Left renal cortex interstitium (tissue), 4 donors: ENCODE results near the gene TTL. TPM values are rescaled to one million over a fixed set of nuclear protein-coding genes. Genes with fewer than 3 reads are reported as not detected.
"Not testable (repeated sequence)": the region's sequence is repeated elsewhere in the genome, so short reads cannot be mapped to it uniquely, and the experiment has no call there.

Experiments
- DNase-seq, 4 donors: peaks; one replicate each; pipeline ENCODE4 v3.0.0-alpha.2; 2013; ENCODE audit warnings: low read depth in 4 of 4, low spot score in 2 of 4, missing footprints in 1 of 4
- polyA plus RNA-seq, 4 donors: library from polyadenylated mRNA; unstranded; fragments of 120-200 nt; gene quantifications; one replicate each; pipeline ENCODE4 v1.2.1, GENCODE V29; 2013; ENCODE audit not compliant: insufficient read length in 4 of 4

Gene TTL
- polyA plus RNA-seq, 4 donors = 36.0 to 42.3 (median 38.5) TPM

GRCh38 chr2:112472547-112473263 is 9.3 kb upstream of the TTL start:
- DNase-seq = no peak

- DNase-seq = no peak
Measured at GRCh38 chr2:112474844-112475486, 7.0 kb upstream of the TTL start.

- DNase-seq = no peak
Measured at GRCh38 chr2:112476434-112476833, 5.5 kb upstream of the TTL start.

- peak in 2 of 4 donors; percentile 12 to 15 for DNase-seq
Measured at GRCh38 chr2:112480530-112481049, 1.4 kb upstream of the TTL start.

GRCh38 chr2:112481050-112481527 is 867 bp upstream of the TTL start:
- DNase-seq = peak; percentile 54 to 81 (median 74)

- DNase-seq = peak in 2 of 4 donors; percentile 22 to 24
Measured at GRCh38 chr2:112482309-112483041, 519 bp downstream of the TTL start.

- peak in 1 of 4 donors; percentile 15 for DNase-seq
Measured at GRCh38 chr2:112483042-112483473, 1.1 kb downstream of the TTL start.

GRCh38 chr2:112483831-112484230 is 1.9 kb downstream of the TTL start:
- no peak for DNase-seq

- no peak for DNase-seq
Measured at GRCh38 chr2:112485849-112486248, 3.9 kb downstream of the TTL start.

GRCh38 chr2:112486895-112487294 is 4.9 kb downstream of the TTL start:
- DNase-seq = no peak

- DNase-seq = no peak
Measured at GRCh38 chr2:112487444-112487961, 5.5 kb downstream of the TTL start.

GRCh38 chr2:112488201-112488600 is 6.2 kb downstream of the TTL start:
- no peak for DNase-seq

- no peak for DNase-seq
Measured at GRCh38 chr2:112491946-112492345, 10.0 kb downstream of the TTL start.

- DNase-seq = no peak
Measured at GRCh38 chr2:112493048-112493447, 11.1 kb downstream of the TTL start.

GRCh38 chr2:112493858-112494648 is 12.1 kb downstream of the TTL start:
- DNase-seq = no peak

GRCh38 chr2:112494828-112495227 is 12.9 kb downstream of the TTL start:
- DNase-seq = no peak

- DNase-seq = not testable (repeated sequence)
Measured at GRCh38 chr2:112495878-112496277, 13.9 kb downstream of the TTL start.

GRCh38 chr2:112500850-112501484 is 19.0 kb downstream of the TTL start:
- not testable (repeated sequence) for DNase-seq

GRCh38 chr2:112509239-112509998 is 27.5 kb downstream of the TTL start:
- not testable (repeated sequence) for DNase-seq
